Lung microvascular endothelial cell (primary cell): ENCODE results near the gene TAF3. TPM values are rescaled to one million over a fixed set of nuclear protein-coding genes. Genes with fewer than 3 reads are reported as not detected.

Experiments used
- DNase-seq, 2 donors: peaks; one replicate each; pipeline versions ENCODE4 v3.0.0 to v3.0.0-alpha.2; 2010; ENCODE audit warnings: low read depth in 2 of 2
- total RNA-seq: library from RNA; depleted of rRNA; stranded (reverse); fragments of >200 nt; gene quantifications from 2 replicates; pipeline ENCODE4 v1.2.1, GENCODE V29; 2014

The TAF3 gene
- total RNA-seq, 1 donor from 2014 or later = 1.4 TPM

DNA sequence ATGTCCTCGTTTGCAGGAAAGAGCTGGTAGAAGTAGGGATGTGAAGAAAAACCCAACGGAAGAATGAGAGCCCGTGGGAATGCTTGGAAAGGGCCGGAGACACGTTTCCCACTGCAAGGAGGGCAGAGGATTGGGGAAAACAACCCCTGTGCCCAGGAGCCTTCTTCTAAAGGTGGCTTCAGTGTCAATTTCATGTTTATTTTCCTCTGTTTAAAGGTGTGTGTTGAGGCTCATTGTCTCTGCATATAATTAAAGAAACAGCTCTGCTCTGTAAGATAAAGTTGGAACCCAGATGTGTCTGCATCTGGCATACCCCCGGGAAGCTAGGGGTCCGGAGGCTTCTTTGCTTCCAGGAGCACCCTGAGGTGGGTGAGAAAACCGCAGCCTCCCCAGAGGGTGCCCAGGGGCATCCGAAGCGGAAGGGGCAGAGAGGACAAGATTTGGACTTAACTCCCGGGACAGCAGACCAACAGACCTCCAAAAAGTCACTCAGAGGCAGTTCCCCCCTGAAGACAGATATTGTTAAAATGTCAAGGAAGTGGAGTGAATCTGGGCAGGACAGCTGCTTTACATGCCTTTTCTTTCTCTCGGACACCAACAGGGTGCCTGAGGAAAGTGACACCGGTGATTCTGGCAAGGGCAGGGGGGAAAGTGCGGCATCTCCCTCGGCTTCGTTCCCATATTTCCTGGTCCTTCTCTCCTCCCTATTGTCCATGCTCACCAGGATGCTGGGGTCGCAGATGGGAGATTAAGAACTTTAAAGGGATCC lies 227.6 kb downstream of the TAF3 start:
- DNase-seq = no peak

DNA sequence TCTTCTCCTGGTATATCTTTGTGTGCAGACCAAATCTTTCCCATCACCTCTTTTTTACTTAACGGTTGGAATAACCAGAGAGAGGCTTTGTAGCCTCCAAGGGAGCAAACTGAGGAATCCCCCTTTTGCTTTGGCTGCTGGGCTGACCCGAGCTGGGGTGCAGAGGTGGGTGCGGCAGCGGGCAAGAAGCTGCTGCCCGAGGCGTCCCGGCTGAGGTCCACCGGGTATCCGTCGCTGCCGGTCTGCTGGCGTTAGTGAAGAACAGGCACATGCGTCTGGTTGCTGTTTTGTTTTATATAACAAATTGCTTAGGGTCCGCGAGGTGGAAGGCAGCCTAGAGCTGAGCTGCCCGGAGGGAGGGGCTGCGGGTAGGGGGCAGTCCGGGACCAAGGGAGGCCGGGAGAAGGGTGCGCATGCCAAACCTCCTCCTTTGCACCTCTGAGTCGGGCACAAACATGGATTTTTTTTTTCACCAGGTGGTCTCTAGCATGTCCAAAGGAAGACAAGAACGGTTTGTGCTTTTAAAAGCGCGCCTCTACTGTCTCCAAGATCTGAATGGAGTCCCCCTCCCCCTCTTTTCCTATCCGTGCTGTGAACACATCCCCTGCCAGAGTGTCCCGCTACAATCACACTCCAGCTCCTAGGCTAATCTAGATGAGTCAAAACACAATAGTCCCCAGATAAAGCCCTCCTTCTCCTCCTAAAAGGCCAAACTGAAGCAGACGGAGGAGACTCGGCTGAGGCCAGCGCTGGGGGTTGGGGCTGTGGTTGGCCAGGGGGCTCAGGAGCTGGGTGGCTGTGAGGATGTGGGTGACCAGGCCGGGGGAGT lies 229.4 kb downstream of the TAF3 start:
- no peak for DNase-seq

DNA sequence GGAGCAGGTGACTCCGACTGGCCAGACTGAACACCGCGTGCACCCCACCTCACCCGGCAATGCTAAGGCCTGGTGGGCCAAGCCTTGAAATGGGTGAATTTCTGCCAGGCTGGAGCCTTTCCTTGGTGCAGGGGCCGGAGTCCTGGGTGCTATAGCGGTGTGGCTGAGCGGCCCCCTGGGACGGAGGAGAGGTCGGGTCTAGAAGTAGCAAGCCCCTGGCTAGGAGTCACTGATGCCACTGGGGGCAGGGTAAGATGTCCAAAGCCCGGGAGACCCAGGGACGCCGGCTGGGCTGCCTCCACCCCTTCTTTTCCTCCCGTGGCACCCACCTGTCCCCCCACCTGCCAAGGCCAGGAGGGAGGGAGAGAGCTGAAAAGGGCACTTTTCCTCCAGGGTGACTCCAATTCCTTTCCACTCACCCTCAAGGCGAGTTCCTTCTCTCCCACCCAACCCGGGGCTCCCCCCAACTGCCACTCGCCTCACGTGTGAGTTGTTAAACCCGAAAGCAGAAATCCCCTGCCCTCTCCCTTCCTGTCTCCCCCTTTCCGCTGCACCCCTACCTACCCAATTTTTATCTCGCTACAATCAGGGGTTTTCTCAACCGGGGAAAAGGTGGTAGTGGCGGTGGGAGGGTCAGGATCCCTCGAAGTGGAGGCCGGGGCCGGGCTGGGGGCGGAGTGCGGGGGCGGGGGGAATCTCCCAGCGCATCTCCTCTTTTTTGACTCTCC lies 230.1 kb downstream of the TAF3 start:
- DNase-seq = no peak

DNA sequence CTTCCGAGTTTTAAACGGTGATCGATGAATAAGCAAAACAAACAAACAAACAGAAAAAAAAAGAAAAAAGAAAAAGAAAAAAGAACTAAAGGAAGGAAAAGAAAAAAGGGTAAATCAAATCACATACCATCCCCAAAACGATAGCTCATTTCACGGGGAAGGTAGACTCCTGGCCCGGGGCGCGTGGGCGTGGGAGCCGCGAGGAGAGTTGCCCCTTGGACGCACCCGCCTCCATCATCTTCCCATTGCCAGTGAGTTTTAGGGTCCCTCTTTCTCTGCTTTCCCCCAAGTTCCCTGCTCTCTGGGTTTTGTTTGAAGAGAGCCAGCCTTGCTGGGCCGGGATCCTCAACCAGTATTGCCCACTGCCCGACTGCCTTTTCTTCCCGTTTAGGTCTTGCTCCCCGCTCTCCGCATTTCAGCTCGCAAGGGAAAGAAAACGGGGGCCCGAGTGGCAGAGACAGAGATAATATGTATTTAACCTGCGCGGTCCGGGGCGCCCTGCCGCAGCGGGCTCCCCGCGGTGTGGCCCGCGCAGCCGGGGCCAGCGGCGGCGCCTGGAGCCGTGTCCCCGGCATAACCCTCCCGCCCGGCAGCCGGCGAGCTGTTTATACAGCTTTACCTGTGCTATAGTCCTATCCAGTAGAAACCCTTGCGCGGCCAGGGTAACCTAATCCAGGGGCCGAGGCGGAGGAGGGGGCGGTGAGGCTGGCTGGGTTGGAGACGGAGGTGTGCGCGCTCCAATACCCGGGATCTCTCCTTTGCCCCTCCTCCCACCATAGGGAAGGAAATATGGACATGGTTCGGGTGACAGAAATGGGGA lies 230.9 kb downstream of the TAF3 start:
- DNase-seq = no peak

DNA sequence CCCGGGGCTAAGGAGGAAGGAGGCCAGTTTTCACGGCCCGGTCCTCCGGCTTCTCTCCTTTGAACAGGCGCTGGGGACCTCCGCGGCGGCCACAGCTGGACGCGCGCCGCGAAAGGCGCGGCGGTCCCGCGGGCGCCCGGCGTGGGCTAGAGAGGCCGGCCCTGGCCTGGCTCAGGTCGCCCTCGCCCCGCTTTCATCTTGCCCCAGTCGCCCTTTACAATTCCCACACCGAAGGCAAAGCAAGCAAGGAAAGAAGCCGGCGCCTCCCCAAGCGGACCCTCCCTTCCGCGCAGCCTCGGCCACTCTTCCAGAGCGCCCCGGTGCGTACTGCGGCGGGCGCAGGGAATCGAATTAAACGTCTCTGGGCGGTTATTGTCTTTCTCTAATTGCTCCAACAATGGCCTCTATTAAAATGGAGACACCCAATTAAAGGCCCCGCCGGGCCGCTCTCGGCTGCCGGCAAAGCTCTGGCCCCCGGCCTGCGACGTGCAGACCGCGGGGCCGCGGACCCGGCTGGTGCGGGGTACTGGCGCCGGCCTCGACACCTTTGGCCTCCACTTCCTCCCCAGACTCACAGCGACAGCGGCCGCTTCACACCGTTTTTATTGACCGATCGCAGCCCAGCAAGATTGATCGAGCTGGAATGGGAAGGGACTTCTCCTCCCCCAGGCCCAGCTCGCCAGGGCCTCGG lies 231.7 kb downstream of the TAF3 start:
- DNase-seq = peak; percentile 20 to 35

DNA sequence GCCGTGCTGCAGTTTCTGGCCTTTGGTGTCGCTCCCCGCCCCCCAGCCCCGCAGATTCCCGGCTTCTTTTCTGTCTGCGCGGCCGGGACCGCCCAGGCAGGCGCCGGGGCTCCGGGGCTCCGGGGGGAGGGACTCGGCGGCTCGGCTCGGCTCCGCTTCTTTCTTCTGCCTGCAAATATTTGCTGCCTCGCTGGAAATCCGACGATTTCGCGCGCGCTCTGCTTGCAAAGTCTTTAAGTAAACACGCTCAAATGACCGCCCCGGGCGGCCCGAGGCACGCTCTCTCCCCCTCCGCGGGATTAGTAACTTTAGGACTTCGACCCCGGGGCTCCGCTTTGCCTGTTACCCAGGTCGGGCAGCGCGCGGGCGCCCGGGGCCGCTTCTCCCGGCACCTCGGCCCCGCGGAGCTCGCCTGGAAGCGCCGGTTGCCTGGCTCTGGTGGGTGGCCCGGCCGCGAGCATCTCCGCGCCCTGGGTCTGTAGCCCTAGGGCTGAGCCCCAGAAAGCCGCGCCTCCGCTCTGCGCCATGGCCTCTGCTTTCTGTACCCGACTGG lies 232.3 kb downstream of the TAF3 start:
- peak; percentile 29 to 47 for DNase-seq

DNA sequence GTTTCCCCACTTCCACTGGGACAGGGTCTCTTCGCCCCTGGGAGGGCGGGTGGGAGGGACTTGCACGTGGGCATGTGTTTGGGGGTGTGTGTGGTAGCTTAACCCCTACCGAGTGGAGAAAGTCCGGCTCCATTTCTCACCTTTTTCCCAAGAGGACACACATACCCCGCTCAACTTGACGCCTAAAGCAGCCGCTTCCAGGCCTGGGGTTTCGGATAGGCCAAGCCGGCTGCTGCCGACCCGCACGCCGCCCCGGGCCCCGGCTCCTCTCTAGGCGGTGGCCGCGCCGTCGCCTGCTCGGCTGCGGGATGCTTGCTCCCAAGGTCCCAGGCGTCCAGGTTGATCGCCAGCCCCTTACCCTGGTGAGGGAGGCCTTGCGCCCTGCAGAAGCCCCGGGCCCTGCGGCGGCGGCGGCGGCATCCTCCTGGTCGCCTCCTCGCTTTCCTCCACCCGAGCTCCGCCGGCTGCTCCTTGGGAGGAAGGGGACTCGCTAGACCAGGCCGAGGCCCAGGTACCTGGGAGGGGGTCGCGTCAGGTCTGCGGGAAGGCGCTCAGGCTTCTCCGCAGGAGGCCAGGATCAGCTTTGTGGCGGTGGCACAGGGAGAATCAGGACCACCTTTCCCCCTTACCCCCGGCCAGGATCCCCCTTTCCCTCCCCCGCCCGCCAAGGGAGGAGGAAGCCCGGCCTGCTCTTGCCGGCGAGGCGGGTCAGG lies 233.0 kb downstream of the TAF3 start:
- DNase-seq = no peak

DNA sequence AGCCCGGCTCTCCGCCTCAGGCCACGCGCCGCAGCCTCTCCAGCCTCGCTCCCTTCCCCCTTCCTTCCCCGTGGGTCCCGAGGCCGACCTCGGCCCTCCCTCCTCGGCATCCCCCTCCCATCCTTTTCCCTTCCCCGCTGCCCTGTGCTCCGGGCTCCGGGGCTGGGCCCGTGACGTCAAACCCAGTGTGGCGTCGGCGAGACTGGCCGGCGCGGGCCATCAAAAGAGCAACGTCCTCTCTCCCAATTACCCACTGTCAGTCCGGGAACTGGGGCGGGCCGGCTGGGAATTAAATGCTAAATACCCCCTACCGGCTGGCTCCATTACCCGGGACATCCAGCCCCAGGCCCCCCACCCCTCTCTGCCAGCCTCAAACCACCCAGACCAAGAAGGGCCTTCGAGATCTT lies 233.5 kb downstream of the TAF3 start:
- DNase-seq = peak in 1 of 2 donors; percentile 35

DNA sequence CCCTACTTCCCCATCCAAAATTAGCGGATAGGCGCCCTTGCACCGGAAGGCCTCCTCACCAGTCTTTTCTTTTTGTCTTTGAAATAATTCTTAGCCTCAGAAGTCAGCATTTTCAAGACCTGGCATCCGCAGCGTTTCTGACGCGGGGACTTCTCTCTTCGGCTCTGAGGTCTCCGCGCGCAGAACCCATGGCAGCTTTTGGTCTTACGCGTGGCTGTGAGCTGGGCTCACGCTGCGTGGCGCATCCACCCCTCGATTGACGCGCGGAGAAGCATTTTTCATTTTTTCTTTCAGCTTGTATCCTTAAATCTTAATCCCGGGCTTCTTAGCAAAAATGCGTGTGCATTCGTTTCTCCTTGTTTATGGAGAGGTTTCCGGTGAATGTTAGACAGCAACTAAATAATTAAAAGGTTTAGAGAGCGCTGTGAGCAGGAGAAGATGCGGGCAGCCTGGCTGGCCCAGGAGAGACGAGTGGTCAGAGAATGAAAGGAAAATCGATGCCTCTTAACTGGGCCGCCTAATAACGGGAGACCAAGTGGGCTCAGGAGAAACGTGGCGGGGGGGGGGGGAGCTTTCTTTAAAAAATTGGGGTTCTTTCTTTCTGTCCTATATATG lies 234.1 kb downstream of the TAF3 start:
- DNase-seq = no peak

DNA sequence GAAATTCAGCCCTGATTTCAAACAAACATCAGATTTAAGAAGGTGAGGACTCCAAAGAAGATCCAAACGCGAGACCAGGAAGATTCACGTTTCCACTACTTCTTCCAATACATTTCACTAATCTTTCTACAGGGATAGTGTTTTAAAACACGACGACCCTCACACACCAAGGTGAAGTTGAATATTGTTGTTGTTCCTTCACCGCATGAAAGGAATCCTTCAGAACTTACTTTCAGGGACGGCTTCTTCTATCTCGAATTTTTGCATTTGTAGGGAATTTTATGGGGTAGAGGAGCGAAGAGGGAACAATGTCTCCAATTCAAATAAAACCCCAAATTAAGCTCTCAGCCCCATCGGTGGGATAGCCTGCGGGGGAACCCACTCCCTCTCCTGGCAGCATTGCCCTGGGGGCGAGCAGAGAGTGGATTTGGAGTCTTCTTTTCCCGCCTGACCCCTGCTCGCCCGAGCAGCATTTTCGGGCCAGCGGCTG lies 234.7 kb downstream of the TAF3 start:
- DNase-seq = no peak

DNA sequence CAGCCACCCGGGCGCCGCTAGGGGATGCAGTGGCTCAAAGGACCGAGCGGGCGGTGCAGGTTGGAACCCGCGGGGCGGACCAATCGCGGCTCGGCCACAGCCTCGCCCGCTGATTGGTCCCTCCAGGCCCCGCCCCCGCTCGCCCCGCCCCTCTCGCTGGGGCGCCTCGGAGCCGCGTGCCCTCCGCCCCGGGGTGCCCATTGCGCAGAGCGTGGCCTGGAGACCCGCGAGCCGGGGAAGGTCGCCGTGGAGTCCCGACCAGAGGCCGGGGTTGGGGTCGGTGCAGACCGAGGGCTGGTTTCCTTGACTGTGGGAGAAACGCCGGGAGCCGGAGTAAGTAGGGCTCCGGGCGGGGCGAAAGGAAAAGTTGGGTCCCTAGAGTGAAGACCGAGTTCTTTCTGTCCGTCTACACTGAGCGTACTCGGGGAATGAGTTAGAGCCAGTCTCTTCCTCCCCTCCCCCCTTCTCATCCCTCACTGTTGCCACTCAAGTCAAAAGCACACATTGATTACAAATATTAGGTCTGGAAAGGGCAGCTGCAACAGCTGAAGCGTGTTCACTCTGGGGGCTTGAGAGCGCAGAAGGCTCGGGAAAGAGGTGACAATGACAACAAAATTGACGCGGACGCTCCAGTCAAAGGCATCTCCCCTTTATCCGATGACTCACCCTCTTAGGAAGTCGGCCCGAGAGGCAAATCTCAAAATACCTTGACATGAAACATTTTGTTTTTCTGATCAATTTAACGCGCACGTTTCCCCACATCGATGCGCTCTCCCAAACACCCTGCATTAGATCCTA lies 235.3 kb downstream of the TAF3 start:
- peak; percentile 85 to 91 for DNase-seq

DNA sequence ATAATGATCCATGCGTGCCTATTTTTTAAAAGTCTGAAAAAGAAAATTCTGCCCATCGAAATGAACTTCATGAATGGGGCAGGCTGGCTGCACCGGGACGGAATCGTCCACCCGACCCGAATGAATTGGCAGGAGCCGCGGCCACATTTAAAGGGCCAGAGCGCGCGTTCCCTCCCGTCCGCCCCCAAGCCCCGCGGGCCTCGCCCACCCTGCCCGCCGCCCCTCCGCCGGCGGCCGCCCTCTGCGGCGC lies 235.9 kb downstream of the TAF3 start:
- peak in 1 of 2 donors; percentile 49 for DNase-seq

DNA sequence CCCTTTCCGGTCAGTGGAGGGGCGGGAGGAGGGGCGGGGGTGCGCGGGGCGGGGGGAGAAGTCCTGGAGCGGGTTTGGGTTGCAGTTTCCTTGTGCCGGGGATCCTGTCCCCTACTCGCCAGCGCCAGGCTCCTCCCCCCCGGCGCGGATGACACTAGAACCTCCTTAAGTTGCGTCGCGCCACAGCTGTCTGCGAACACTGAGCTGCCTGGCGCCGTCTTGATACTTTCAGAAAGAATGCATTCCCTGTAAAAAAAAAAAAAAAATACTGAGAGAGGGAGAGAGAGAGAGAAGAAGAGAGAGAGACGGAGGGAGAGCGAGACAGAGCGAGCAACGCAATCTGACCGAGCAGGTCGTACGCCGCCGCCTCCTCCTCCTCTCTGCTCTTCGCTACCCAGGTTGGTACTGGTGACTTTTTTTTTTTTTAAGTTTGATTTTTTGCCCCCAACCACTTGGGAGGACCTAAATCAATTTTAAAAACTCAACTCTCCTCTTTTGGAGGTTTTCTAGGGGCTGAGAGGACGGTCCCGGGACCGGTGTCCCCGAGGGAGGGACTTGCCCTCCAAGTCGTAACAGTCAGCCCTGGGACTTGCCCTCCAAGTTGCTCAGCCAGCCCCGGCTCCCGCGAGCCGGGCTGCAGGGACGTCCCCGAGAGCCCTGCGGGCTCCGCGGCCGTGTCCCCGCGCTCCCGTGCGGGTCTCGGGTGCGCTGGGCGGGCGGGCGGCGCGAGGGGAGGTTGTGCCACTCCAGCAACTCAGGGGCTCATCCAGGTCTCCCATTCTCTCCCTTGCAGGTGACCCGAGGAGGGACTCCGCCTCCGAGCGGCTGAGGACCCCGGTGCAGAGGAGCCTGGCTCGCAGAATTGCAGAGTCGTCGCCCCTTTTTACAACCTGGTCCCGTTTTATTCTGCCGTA lies 236.4 kb downstream of the TAF3 start, which contains the start of gene GATA3:
Gene GATA3, plus strand, starts transcription at position 195 of the 914 bp plus-strand sequence. CDS start 968 bp downstream, outside the sequence.
- DNase-seq = peak; percentile 37 to 42

DNA sequence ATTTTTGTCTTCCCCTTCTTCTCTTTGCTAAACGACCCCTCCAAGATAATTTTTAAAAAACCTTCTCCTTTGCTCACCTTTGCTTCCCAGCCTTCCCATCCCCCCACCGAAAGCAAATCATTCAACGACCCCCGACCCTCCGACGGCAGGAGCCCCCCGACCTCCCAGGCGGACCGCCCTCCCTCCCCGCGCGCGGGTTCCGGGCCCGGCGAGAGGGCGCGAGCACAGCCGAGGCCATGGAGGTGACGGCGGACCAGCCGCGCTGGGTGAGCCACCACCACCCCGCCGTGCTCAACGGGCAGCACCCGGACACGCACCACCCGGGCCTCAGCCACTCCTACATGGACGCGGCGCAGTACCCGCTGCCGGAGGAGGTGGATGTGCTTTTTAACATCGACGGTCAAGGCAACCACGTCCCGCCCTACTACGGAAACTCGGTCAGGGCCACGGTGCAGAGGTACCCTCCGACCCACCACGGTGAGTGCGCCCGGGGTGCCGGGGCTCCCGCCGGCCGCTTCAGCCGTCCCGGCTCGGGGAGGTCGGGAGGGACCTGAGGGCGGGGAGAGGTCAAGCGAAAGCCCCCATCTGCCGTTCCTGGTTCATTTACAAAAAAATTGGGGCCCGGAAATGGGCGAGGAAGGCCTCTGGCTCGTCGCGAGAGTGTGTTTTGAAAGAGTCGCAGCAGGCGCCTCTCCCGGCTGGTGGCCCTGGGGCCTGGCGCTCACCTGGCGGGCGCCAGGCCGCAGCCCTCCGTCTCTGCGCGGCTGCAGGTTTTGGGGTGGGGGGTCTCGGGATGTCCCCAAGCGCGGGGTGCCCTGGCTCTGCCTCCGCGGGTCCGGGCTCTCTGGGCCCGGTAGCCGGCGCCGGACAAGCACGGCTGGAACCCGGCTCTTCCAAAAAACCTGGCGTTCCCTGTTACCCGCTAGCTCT lies 237.4 kb downstream of the TAF3 start:
- DNase-seq = no peak

DNA sequence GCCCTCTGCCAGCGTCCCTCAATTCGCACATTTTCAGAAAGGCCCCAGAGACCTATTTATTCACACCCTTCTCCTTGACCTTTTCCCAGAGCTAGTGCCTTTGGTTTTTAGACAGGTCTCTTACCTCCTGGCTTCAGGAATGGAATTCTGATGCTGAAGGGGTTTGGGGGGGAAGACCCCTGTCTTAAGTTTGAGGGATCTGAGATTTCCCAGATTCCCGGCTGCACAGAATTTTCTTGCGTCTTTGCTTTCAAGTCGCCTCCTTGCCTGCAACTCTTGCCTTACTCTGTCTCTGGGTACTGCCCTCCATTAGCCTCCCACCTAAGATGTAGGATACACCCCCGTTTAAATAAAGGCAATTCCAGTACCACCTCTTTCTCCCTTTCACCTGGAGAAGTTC lies 238.1 kb downstream of the TAF3 start:
- no peak for DNase-seq

DNA sequence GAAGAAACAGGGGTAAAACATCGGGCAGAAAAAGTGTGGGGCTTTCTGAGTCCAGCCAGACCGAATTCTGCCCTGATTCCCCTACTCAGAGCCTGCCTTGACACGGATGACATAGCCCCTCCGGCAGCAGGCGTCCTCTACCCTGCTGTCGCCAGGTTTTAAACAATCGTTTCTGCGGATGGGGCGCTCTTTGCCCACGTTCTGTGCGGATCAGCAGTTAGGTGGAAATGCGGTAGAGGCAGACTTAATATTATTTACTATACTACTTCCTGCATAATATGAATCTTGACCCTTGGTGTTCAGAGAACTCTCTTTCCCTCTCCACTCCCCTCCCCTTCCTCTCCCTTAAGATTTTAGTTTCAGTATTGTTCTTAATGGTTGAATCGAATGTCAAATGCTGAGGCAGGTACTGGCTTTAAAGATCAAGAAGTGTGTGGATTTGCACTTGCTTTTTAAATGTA lies 238.6 kb downstream of the TAF3 start:
- DNase-seq = no peak
